ENCODE results near the gene MAP1LC3B.
"Not testable (repeated sequence)": the region's sequence is repeated elsewhere in the genome, so short reads cannot be mapped to it uniquely, and the experiment has no call there.

MAP1LC3B gene

DNA sequence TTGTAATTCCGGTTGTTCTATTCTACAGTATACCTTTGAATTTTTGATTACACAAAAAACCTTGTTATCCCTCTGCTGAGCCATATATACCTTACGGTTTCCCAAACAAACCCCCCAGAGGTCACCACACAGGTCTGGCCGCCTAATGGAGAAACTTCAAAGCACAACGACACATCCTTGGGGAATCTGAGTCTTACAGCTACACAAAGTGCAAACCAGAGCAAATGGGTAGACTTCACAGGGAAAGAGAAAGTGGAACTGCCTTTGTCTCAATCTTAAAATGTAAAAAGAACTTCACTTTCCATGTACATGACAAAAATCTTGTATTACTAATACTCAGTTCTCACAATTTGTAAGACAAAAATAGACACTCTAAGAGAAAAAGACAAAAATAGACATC is 11.3 kb upstream of the MAP1LC3B start:
- no peak for DNase-seq (ENCODE audit: low read depth in 2 of 2)

DNA sequence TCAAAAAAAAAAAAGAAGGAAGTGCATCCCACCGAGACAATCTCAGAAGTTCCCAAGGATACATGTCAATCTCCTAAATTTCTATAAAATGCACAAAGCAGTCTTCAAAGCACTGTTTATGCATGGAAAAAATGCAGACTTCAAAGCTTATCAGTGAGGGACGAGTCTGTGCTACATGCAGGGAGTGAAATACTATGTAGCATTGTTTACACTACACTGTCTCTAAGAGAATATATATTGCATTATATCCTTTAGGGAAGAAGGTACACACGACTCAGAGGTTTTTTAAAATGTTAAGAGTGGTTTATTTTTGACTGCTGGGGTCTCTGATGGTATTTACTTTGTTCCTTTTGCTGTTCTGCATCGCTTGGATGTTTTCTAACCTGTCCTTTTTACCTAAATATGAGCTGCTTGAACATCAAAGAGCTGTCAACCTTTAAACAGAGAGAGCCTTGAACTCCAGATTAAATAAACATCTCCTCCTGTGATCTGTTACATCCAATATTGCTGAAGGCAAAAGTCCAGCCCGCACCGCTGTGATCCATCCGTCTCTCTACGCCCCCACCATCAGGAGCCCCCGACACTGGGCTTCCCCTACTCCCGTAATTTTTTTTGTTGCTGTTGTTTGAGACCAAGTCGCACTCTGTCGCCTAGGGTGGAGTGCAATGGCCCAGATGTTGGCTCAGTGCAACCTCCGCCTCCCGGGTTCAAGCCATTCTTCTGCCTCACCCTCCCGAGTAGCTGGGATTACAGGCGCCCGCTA is 9.9 kb upstream of the MAP1LC3B start:
- no peak for DNase-seq (ENCODE audit: low read depth in 2 of 2)

DNA sequence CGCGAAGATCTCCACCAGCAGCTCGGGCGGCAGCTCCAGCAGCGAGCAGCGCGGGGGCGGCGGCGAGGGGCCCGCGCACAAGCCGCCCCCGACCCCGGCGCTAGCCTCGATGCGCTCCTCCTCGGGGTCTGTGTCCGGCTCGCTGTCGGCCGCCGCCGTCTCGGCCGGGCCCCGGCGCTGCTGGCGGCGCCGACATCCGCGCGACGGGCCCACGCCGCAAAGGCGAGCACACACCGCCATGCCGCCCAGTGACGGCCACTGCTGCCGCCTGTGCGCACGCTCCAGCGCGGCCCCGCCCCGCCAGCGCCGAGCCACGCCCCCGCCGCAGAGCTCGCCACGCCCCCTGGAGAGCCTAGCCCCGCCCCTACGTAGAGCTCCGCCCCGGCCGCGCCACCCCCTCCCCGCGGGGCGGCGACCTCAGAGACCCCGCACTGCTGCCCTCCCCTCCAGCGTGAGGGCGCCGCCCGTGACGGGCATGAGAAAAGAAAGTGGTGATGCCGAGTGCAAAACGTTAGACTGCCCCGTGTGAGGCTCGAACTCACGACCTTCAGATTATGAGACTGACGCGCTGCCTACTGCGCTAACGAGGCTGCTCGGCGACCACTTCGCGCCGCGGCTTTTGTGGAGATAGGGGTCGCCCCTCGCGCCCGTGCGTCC is 8.5 kb upstream of the MAP1LC3B start, which contains the start of gene FBXO31:
Gene FBXO31, minus strand, starts transcription at position 272 of the 657 bp plus-strand sequence. Its CDS starts 32 bp downstream, at position 240.
- DNase-seq (ENCODE audit: low read depth in 2 of 2) = peak; percentile 90 to 93

DNA sequence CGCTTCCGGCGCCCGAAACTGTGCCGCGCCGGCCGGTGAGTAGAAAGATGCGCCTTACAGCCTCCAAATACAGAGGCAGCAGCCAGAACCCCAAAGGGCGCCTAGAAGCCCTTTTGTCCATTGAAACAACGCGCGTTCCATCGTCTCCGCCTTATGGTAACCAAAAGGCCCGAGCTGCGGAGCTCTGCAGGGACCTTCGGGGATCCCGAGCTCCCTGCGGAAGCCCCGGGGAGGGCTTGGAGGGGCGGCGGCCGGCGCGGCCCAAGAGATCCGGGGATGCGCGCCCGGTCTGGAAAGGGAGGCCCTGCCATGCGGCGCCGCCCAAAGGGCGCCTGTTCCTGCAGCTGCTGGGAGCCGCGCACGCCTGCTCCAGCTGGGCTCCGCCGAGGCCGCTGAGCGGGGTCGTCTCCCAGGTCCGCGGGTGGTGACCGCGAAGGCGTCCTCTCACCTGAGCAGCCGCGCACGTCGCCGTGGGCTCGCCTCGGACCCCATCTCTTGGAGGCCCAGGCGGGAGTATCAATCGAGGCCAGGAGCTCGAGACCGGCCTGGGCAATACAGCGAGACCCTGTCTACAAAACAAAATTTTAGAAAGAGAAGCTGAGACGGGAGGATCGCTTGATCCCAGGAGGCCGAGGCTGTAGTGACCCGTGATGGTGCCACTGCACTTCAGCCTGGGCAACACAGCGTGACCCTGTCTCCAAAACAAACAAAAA is 7.8 kb upstream of the MAP1LC3B start:
- no peak for DNase-seq (ENCODE audit: low read depth in 2 of 2)

DNA sequence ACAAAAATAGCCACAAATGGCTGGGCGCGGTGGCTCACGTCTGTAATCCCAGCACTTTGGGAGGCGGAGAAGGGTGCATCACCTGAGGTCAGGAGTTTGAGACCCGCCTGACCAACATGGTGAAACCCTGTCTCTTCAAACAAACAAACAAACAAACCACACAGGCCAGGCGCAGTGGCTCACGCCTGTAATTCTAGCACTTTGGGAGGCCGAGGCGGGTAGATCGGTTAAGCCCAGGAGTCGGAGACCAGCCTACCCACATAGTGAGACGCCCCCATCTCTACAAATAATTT is 7.3 kb upstream of the MAP1LC3B start:
- not testable (repeated sequence) for DNase-seq (ENCODE audit: low read depth in 2 of 2)

DNA sequence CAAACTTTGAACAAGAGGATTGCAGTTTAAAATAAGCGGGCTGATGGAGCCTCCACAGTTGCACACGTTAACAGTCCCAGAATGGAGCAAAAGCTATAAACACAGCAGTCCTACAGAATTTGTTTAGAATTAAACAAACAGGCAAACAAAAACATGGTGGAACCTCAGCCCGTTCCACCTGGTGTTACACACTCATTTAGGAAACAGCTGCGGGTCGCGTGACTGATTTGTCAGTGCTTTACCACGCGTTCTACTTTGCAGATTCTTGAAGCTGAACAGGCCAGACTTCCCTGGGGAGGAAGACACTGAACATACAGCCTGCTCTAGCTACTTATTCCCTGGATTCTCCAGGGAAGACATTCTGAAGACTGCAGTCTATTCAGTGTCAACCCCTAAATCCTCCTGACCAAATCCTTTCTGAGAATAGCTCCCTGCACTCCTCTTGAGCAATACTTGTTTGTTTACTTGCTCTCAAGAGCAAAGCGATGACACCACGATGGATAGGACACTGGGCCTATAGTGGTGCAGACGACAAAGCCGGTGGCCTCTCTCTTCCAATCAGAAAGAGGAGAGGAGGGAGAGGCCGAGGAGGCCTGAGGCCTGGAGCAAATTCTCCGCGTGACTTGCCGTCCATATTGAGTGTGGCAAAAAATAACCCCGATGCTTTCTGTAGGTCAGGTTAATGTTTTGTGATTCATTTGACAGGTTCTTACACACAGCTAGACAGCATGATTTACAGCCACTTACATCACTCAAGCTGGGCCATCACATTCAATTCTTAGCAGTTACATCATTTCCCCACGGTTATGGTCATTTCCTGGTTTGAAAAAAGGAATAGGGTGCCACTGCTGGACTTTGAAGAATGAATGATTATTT is 4.0 kb upstream of the MAP1LC3B start:
- DNase-seq (ENCODE audit: low read depth in 2 of 2) = peak; percentile 59 to 76

DNA sequence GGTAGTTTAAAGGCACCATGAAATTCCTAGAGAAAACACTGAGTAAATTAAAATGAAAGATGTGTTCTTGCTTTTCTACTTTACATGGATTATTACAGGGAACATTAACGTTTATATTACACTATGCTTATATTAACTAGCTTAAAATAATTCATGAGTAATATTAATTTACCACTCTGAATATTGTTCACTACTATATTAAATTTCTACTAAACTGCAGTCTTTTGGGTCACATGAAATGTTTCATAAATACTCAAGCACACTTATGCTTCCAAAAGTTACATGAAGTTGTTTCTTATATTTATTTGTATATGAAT is 3.4 kb upstream of the MAP1LC3B start:
- DNase-seq (ENCODE audit: low read depth in 2 of 2) = no peak

DNA sequence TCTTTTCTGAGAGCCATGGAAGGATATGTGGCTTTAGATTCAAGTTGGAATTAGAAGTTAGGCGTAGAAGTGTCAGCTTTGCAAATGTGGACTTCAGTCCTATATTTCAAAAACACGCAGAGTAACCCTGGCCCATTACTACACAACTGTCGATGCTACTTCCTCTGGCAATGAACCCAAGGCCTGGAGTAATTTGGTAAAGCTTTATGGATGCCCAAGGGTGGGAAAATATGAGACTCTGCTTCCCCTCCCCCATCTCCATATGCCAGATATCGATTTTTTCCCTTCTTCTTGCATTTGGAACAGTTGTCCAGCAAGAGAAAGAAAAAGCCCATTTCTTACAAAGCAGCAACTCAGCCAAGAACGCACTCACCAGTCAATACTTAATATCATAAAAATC is 2.9 kb upstream of the MAP1LC3B start:
- no peak for DNase-seq (ENCODE audit: low read depth in 2 of 2)

DNA sequence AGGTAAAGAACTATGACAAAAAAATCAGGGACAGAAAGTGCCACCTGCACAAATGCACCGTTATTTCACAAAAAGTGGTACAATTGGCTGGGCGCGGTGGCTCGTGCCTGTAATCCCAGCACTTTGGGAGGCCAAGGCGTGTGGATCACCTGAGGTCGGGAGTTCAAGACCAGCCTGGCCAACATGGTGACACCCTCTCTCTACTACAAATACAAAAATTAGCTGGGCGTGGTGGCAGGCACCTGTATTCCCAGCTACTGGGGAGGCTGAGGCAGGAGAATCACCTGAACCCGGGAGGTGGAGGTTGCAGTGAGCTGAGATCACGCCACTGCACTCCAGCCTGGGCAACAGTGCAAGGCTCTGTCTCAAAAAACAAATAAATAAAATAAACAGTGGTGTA is 2.2 kb upstream of the MAP1LC3B start:
- not testable (repeated sequence) for DNase-seq (ENCODE audit: low read depth in 2 of 2)

DNA sequence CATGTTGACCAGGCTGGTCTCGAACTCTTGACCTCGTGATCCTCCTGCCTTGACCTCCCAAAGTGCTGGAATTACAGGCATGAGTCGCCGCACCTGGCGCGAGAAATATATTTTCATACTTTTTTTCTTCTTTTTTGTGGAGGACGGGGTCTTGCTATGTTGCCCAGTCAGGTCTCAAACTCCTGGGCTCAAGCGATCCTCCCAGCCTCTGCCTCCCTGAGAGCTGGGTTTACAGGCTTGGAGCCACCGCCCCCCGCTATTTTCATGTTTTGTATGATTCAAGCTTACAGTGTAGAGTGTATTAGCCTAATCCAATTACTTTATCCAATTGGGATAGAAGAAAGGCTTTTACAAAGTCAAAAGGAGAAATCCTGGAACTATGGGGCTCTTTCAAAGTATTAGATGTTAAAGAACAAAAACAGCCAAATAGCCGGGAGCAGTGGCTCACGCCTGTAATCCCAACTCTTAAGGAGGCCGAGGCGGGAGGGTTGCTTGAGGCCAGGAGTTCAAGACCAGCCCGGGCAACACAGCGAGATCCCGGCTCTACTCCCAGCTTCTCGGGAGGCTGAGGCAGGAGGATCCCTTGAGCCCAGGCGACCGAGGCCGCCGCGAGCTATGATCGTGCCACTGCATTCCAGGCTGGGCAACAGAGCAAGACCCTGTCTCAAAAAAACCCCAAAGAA is 1.4 kb upstream of the MAP1LC3B start:
- no peak for DNase-seq (ENCODE audit: low read depth in 2 of 2)

DNA sequence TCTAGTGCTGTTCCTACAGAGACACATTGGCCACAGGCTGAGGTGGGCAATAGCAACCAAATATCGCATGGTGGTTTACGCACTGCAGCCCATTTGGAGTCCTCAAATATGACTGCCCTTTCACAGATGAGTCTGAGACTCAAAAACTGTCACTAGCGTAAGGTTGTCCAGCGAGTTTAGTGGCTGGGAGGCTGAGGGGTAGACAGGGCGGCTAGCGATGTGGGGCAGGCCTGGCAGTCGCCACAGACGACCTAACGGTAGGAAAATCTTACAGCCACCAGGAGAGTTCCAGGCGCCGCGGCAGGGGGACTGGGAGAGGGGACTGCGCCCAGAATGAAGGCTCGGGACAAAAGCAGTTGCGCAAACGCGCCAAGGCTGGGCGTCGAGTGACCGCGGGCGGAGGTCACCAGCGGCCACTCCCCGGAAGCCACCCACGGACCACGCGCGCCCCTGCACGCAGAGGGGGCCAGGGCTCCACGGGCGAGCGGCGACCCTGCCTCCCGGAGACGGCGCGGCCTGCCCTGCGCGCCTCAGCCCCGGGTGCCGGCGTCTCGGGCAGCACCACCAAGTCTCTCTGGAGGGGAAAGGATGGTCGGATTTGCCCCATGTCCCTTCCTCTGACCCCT is 699 bp upstream of the MAP1LC3B start:
- DNase-seq (ENCODE audit: low read depth in 2 of 2) = no peak

DNA sequence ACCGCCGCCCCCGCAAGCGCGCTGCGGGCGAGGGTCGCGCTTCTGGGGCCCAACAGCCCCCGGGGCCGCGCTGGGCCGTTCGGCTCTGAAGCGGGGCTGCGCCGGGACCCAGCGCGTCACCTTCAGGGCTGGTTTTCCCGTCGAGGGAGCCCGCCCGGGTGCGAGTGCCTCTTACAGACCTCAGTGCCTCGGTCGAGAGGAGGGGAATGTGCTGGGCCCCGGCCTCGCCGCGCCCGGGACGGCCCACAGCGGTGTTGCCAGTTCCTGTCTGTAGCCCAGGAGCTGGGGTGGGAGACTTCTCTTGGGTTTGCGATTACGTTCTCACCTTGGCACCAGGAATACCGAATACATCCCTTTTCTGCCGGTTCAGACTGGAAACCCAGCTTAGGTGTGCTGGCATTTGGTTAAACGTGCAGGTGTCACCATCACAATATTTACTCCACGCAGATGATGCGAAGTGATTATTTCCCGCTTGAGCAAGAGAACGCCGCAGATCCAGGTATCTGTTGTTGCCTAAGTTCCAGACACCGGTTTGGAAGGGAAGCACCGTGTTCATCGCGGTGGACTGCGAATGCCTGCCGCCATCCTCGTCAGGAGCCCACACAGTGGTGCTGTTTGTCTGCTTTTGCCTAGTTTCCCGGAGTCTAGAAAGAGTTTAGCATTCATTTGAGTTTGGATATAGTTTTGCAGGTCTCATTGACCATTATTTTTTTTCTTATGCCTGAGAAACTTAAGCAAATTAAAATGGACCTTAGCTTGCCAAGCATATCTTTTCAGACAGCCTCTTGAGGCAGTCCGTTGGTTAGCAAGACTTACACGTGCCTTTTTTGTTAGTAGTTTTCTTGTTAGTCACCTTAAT is 914 bp downstream of the MAP1LC3B start:
- DNase-seq (ENCODE audit: low read depth in 2 of 2) = peak in 1 of 2 donors; percentile 26

DNA sequence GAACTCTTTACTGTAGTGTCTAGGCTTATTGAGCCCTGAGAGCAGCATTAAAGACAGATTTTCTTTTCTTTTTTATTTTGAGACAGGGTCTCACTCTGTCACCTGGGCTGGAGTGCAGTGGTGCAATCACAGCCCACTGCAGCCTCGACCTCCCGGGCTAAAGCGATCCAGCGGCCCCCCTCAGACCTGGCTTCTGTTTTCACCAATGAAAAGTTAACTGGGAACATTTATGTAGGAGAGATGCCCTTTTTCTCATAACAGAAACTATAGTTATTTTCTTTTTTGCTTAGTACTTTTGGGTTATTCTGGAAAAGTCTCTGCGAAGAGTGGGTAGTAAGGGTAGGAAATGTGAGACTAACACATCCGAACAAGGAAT is 1.5 kb downstream of the MAP1LC3B start:
- no peak for DNase-seq (ENCODE audit: low read depth in 2 of 2)

DNA sequence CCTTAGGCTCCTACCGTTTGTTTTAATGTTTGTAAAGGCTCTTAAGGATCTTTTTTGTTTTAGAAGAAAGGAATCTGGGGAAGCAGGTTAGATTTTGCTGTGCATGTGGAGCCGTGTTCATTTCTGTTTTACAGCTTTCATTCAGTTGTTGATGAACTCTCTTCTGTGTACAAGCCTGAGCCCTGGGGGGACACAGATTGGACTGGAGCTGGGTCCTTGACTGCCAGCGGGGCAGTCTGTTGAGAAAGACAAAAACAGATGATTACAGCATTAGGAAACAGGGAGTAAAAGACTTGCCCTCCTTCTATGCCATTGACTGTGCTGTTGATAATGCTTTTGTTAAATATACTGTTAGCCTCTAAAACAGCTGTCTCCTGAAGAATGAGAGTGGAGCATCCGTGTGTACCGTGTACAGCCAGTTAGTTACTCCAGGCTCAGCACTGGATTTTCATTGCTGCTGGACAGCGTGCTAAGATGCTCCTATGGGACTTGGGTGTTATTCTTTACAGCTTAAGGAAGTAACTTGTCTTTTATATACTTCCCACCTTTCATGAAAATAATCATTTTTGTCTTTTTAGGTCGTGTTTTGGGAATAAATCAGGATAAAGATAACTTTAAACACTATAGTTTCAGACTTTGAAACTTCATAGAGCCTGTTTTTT is 3.2 kb downstream of the MAP1LC3B start:
- no peak for DNase-seq (ENCODE audit: low read depth in 2 of 2)

DNA sequence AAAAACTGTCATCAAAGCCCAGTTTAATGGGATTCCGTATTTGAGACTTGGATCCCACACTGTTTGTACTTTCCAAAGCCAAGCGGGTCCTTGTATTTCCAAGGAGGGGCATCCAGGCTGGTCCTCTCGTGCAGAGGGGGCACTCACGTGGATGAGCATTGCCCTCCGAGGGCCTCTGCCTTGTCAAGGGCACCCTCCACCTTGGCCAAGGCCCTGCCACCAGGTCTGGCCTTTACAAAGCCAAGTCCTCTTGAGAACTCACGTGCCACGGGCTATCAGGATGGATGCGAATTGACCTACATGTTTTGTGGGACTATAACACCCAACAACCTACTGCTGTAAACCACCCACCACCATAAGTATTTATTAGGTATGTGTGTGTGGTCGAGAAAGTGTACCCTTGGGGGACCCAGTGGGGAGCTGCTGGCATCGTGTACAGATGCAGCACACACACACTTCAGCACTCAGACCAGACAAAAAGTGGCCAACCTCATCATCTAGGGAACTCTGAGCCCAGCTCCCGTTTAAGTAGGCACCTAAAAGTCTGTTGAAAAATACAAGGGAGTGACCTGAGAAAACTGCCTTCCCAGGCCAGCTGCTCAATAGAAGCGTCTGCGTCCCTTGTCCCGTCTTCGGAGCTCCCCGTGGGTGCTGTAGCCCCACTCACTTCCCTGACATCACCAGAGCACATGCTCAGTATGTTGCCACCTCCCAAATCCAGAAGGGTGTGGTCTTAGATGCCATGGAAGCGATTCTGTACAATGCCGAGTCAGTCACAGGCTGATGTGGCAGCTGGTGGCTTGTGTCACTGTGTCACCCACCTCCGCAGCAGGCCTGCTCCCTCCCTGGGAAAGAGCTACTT is 12.9 kb downstream of the MAP1LC3B start:
- DNase-seq (ENCODE audit: low read depth in 2 of 2) = no peak

DNA sequence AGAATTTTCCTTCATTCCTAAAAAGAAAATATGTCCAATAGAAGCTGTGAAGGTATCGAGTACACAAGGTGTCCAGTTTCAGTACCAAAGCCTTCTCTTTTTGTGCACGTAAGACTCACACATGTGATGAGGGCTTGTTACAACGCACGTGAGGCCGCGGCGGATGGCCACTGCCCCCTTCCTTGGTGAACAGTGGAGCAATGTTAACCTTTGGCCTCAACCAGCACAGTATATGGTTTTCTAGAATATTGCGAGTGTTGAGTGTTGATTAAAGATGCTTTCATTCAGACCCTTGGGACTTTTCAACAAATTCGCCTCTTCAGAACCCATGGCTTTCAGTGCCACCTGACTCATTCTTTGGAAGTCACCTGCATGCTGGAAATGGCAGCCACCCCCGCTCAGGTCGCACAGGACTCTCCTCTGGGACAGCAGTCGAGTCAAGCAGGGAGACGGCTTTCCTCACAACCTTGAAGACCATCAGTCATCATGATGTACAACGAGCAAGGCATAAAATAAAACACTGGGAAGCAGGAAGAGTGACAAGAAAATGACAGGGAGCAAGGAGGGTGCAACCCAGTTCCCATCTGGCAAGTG is 14.5 kb downstream of the MAP1LC3B start:
- no peak for DNase-seq (ENCODE audit: low read depth in 2 of 2)

DNA sequence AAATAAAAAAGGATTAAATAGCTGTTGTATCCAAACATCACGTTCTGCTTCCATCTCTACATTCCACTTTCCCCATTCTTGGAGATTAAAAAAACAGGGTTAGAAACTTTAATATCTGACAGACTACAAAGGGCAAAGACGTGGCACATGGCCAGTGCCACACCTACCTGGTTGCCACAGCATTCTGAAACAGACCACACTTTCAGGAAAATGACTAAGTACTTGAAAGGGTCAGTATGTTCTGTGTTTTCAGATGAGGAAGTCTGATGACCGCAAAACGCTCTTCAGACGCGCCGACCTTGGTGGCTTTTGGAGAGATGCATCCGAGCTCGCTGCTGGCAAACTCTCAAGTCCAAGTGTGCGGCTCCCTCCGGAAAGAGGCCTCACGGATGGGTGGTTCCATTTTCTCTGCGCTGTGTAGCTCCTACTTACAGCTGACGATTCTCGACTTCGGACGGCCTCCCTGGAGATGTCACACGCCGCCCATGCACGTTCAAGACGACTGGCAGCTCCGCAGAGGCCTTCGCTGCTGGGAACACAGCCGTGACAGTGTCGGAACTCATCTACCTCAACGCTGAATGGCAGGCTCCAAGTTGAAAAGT is 15.5 kb downstream of the MAP1LC3B start:
- no peak for DNase-seq (ENCODE audit: low read depth in 2 of 2)

DNA sequence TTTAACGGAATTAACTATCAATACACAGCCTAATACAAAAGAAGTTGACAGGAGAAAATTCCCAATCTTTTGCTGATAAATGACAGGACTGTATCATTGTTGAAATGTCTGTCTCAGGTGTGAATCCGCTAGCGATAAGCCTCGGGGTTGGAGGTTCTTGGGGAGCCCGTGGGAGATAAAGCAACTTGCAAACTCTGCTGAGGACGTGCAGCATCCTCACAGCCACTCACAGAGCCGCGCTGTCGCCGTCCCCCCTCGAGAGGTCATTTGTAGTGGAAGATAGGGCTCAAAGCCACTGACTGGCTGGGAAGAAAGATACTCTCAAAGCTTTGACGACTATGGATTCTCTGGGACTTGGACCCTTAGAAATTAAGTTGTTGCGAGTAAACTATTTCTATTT is 17.0 kb downstream of the MAP1LC3B start:
- no peak for DNase-seq (ENCODE audit: low read depth in 2 of 2)
